ENCODE data around the gene ENOX2.

- TF ChIP-seq CTCF (IDR thresholded peaks at IDR 0.05) (no peak), EZH2 (IDR thresholded peaks at IDR 0.05; ENCODE audit: borderline replicate concordance, insufficient read depth, low read depth, low read length, poor library complexity, severe bottlenecking) (no peak)
Measured at GRCh38 chrX:130772105-130772775, 130.8 kb downstream of the ENOX2 start.
